ENCODE results near the gene MEIOSIN. TPM values are rescaled to one million over a fixed set of nuclear protein-coding genes. Genes with fewer than 3 reads are reported as not detected.
A peak's percentile ranks its signal among the peaks of the same experiment; 100 is the strongest.

The MEIOSIN gene
- total and polyA plus RNA-seq, 2 of the 13 experiments (the other 11 are each of a cell fraction or from before 2014, with no cell fraction given): not detected

GRCh38 chr19:45770192-45771101 lies 37.2 kb downstream of the MEIOSIN start (continued):
- TF ChIP-seq SMAD1 (CRISPR knock-in tag; IDR thresholded peaks at IDR 0.05; ENCODE audit: borderline replicate concordance, low read depth) (peak; percentile 52; the same call in 1 of the 2 replicates), ZNF562 (CRISPR knock-in tag; IDR thresholded peaks at IDR 0.05; ENCODE audit: borderline replicate concordance) (no peak), ZBTB20 (CRISPR knock-in tag; IDR thresholded peaks at IDR 0.05; ENCODE audit: borderline replicate concordance, low read depth) (peak; percentile 53; the same call in 1 of the 2 replicates), AGO2 (optimal IDR thresholded peaks at IDR 0.05; ENCODE audit: low read depth, low read length) (peak; percentile 98), SUZ12 (IDR thresholded peaks at IDR 0.05; ENCODE audit: low read depth, low read length) (no peak), ZNF101 (CRISPR knock-in tag; IDR thresholded peaks at IDR 0.05; ENCODE audit: borderline replicate concordance, low read depth) (no peak), ZNF430 (CRISPR knock-in tag; IDR thresholded peaks at IDR 0.05) (peak; percentile 89), FOXK2 (IDR thresholded peaks at IDR 0.05) (peak; percentile 89), FOXA1 (IDR thresholded peaks at IDR 0.05) (no peak), FOXA1 (CRISPR knock-in tag; IDR thresholded peaks at IDR 0.05) (peak; percentile 61), ZNF740 (CRISPR knock-in tag; IDR thresholded peaks at IDR 0.05) (0 out of 2 replicates have a peak, but pooled peaks have one; percentile 4), GFI1 (CRISPR knock-in tag; IDR thresholded peaks at IDR 0.05; ENCODE audit: borderline replicate concordance) (no peak; the same call in 1 of the 2 replicates), IKZF1 (IDR thresholded peaks at IDR 0.05) (no peak), ZNF414 (CRISPR knock-in tag; IDR thresholded peaks at IDR 0.05) (peak; percentile 48; the same call in 1 of the 2 replicates), HOXA3 (CRISPR knock-in tag; IDR thresholded peaks at IDR 0.05) (no peak; the same call in 1 of the 2 replicates), GATAD2A (CRISPR knock-in tag; IDR thresholded peaks at IDR 0.05) (0 out of 2 replicates have a peak, but pooled peaks have one; percentile 28), JARID2 (CRISPR knock-in tag; IDR thresholded peaks at IDR 0.05; ENCODE audit: insufficient replicate concordance) (no peak), SOX13 (IDR thresholded peaks at IDR 0.05) (0 out of 2 replicates have a peak, but pooled peaks have one; percentile 25), SOX13 (CRISPR knock-in tag; conservative IDR thresholded peaks at IDR 0.05 in 1 of 2, IDR thresholded peaks at IDR 0.05 in 1 of 2) (peak in 1 of 2 experiments; percentile 36; a peak in 1 of 4 replicates), XBP1 (CRISPR knock-in tag; IDR thresholded peaks at IDR 0.05) (peak; percentile 73; the same call in 1 of the 2 replicates), THAP11 (CRISPR knock-in tag; IDR thresholded peaks at IDR 0.05) (peak; percentile 80), ZNF451 (CRISPR knock-in tag; IDR thresholded peaks at IDR 0.05) (peak; percentile 74), ZNF446 (CRISPR knock-in tag; IDR thresholded peaks at IDR 0.05) (no peak), TEAD3 (CRISPR knock-in tag; optimal IDR thresholded peaks at IDR 0.05; ENCODE audit: borderline replicate concordance) (no peak), PITX1 (CRISPR knock-in tag; IDR thresholded peaks at IDR 0.05) (peak; percentile 77; the same call in 1 of the 2 replicates), ZNF788 (CRISPR knock-in tag; IDR thresholded peaks at IDR 0.05; ENCODE audit: borderline replicate concordance) (peak; percentile 81; the same call in 1 of the 2 replicates), ZNF552 (CRISPR knock-in tag; IDR thresholded peaks at IDR 0.05; ENCODE audit: borderline replicate concordance) (peak; percentile 61; the same call in 1 of the 2 replicates), ZNF607 (CRISPR knock-in tag; IDR thresholded peaks at IDR 0.05; ENCODE audit: borderline replicate concordance) (peak; percentile 75; the same call in 1 of the 2 replicates)
- TF ChIP-seq, protein P1, sequence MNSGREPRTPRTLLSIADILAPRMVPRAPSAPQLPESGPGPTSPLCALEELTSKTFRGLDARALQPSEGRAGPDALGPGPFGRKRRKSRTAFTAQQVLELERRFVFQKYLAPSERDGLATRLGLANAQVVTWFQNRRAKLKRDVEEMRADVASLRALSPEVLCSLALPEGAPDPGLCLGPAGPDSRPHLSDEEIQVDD (CRISPR knock-in tag; IDR thresholded peaks at IDR 0.05; ENCODE audit: borderline replicate concordance): 0 out of 2 replicates have a peak, but pooled peaks have one; percentile 44
- TF ChIP-seq, protein P2, sequence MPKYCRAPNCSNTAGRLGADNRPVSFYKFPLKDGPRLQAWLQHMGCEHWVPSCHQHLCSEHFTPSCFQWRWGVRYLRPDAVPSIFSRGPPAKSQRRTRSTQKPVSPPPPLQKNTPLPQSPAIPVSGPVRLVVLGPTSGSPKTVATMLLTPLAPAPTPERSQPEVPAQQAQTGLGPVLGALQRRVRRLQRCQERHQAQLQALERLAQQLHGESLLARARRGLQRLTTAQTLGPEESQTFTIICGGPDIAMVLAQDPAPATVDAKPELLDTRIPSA (CRISPR knock-in tag; IDR thresholded peaks at IDR 0.05; ENCODE audit: borderline replicate concordance): no peak

All from HepG2 (cell line).